ENCODE measurements around the gene SFXN1. TPM values are rescaled to one million over a fixed set of nuclear protein-coding genes. Genes with fewer than 3 reads are reported as not detected.
"Not testable (repeated sequence)": the region's sequence is repeated elsewhere in the genome, so short reads cannot be mapped to it uniquely, and the experiment has no call there.

Gene SFXN1
- total and polyA plus RNA-seq, 2 donors from 2014 or later: 33.4 to 35.4 TPM

GRCh38 chr5:175534070-175534932 lies 55.9 kb downstream of the SFXN1 start:
- Histone ChIP-seq H3K36me3 (ENCODE audit: control insufficient read depth in 2 of 3, insufficient read depth in 3 of 3, low read length in 3 of 3) (no peaks in the 10 kb centered on the region), H3K27me3 (ENCODE audit: control insufficient read depth, insufficient read depth, low read length) (no peaks in the 10 kb centered on the region), H3K9ac (ENCODE audit: low read length in 3 of 3) (no peak overlapping the region), H3K4me1 (ENCODE audit: control insufficient read depth in 2 of 3, insufficient read depth in 2 of 3, low read depth in 1 of 3, low read length in 3 of 3) (peaks cover 0 to 4% (median 0%) of the 10 kb centered on the region in 3 donors), H3K9me3 (ENCODE audit: control insufficient read depth in 2 of 3, insufficient read depth in 1 of 3, low read length in 3 of 3) (no peaks in the 10 kb centered on the region), H3K4me3 (ENCODE audit: low read length in 3 of 3) (no peak overlapping the region), H3K27ac (ENCODE audit: low read depth in 2 of 2, low read length in 2 of 2) (no peak overlapping the region)
- intact Hi-C loops (cut with DNase I): no loop called here
- peak; percentile 99 for TF ChIP-seq CTCF (IDR thresholded peaks at IDR 0.05; ENCODE audit: borderline replicate concordance, extremely low read depth, insufficient read depth)
- DNase-seq (peak; percentile 86 to 94 (median 87)), FAIRE-seq (no peak)

GRCh38 chr5:175535331-175535730 lies 57.0 kb downstream of the SFXN1 start:
- intact Hi-C loops (cut with DNase I); FAIRE-seq; H3K9ac ChIP-seq (ENCODE audit: low read length in 3 of 3); H3K36me3 ChIP-seq (ENCODE audit: control insufficient read depth in 2 of 3, insufficient read depth in 3 of 3, low read length in 3 of 3); H3K4me1 ChIP-seq (ENCODE audit: control insufficient read depth in 2 of 3, insufficient read depth in 2 of 3, low read depth in 1 of 3, low read length in 3 of 3); H3K27ac ChIP-seq (ENCODE audit: low read depth in 2 of 2, low read length in 2 of 2); H3K27me3 ChIP-seq (ENCODE audit: control insufficient read depth, insufficient read depth, low read length); DNase-seq; H3K9me3 ChIP-seq (ENCODE audit: control insufficient read depth in 2 of 3, insufficient read depth in 1 of 3, low read length in 3 of 3); H3K4me3 ChIP-seq (ENCODE audit: low read length in 3 of 3): not testable (repeated sequence)

GRCh38 chr5:175535796-175536195 lies 57.4 kb downstream of the SFXN1 start:
- H3K4me3 ChIP-seq (ENCODE audit: low read length in 3 of 3): no peak overlapping the region
- no peaks in the 10 kb centered on the region for H3K9me3 ChIP-seq (ENCODE audit: control insufficient read depth in 2 of 3, insufficient read depth in 1 of 3, low read length in 3 of 3)
- H3K4me1 ChIP-seq (ENCODE audit: control insufficient read depth in 2 of 3, insufficient read depth in 2 of 3, low read depth in 1 of 3, low read length in 3 of 3): peaks cover 0 to 4% (median 0%) of the 10 kb centered on the region in 3 donors
- TF ChIP-seq CTCF (IDR thresholded peaks at IDR 0.05; ENCODE audit: borderline replicate concordance, extremely low read depth, insufficient read depth): no peak
- no peak overlapping the region for H3K27ac ChIP-seq (ENCODE audit: low read depth in 2 of 2, low read length in 2 of 2)
- DNase-seq: no peak
- no peak overlapping the region for H3K9ac ChIP-seq (ENCODE audit: low read length in 3 of 3)
- H3K27me3 ChIP-seq (ENCODE audit: control insufficient read depth, insufficient read depth, low read length): no peaks in the 10 kb centered on the region
- H3K36me3 ChIP-seq (ENCODE audit: control insufficient read depth in 2 of 3, insufficient read depth in 3 of 3, low read length in 3 of 3): no peaks in the 10 kb centered on the region
- intact Hi-C loops (cut with DNase I): no loop called here
- no peak for FAIRE-seq

- intact Hi-C loops (cut with DNase I): no loop called here
- TF ChIP-seq CTCF (IDR thresholded peaks at IDR 0.05; ENCODE audit: borderline replicate concordance, extremely low read depth, insufficient read depth): no peak
- Histone ChIP-seq H3K27me3 (ENCODE audit: control insufficient read depth, insufficient read depth, low read length) (no peaks in the 10 kb centered on the region), H3K4me1 (ENCODE audit: control insufficient read depth in 2 of 3, insufficient read depth in 2 of 3, low read depth in 1 of 3, low read length in 3 of 3) (peaks cover 0 to 4% (median 0%) of the 10 kb centered on the region in 3 donors), H3K4me3 (ENCODE audit: low read length in 3 of 3) (no peak overlapping the region), H3K9ac (ENCODE audit: low read length in 3 of 3) (no peak overlapping the region), H3K9me3 (ENCODE audit: control insufficient read depth in 2 of 3, insufficient read depth in 1 of 3, low read length in 3 of 3) (no peaks in the 10 kb centered on the region), H3K36me3 (ENCODE audit: control insufficient read depth in 2 of 3, insufficient read depth in 3 of 3, low read length in 3 of 3) (no peaks in the 10 kb centered on the region), H3K27ac (ENCODE audit: low read depth in 2 of 2, low read length in 2 of 2) (no peak overlapping the region)
- FAIRE-seq: no peak
- no peak for DNase-seq
Measured at GRCh38 chr5:175538576-175538975, 60.2 kb downstream of the SFXN1 start.
